Ammon's horn (tissue), 1 donor: ENCODE results near the gene NBAS.
"Not testable (repeated sequence)": the region's sequence is repeated elsewhere in the genome, so short reads cannot be mapped to it uniquely, and the experiment has no call there.

ENCODE experiments used
- DNase-seq: peaks from one replicate; pipeline ENCODE4 v3.0.0-alpha.2; 2016; ENCODE audit warnings: low spot score

NBAS gene

GRCh38 chr2:15260835-15261234 lies 300.3 kb downstream of the NBAS start:
- DNase-seq, result no peak

GRCh38 chr2:15260196-15260595 lies 300.9 kb downstream of the NBAS start:
- no peak for DNase-seq

- peak; percentile 5 for DNase-seq
These were observed 301.8 kb downstream of the NBAS start for GRCh38 chr2:15259356-15259756.

- DNase-seq, result not testable (repeated sequence)
These were observed 302.7 kb downstream of the NBAS start for GRCh38 chr2:15258385-15258784.

GRCh38 chr2:15253835-15254286 lies 307.3 kb downstream of the NBAS start:
- DNase-seq, result no peak

GRCh38 chr2:15253247-15253646 lies 307.9 kb downstream of the NBAS start:
- DNase-seq, result no peak

GRCh38 chr2:15251753-15252152 lies 309.4 kb downstream of the NBAS start:
- DNase-seq, result no peak

GRCh38 chr2:15250946-15251345 lies 310.2 kb downstream of the NBAS start:
- not testable (repeated sequence) for DNase-seq

GRCh38 chr2:15246870-15247269 lies 314.3 kb downstream of the NBAS start:
- DNase-seq, result no peak

- no peak for DNase-seq
These were observed 317.4 kb downstream of the NBAS start for GRCh38 chr2:15243762-15244161.

GRCh38 chr2:15242936-15243461 lies 318.1 kb downstream of the NBAS start:
- no peak for DNase-seq

GRCh38 chr2:15241929-15242328 lies 319.2 kb downstream of the NBAS start:
- no peak for DNase-seq

GRCh38 chr2:15241201-15241600 lies 319.9 kb downstream of the NBAS start:
- DNase-seq, result peak; percentile 50

GRCh38 chr2:15238028-15238427 lies 323.1 kb downstream of the NBAS start:
- no peak for DNase-seq

GRCh38 chr2:15230599-15231192 lies 330.4 kb downstream of the NBAS start:
- no peak for DNase-seq

- DNase-seq, result no peak
These were observed 334.5 kb downstream of the NBAS start for GRCh38 chr2:15226661-15227060.

GRCh38 chr2:15225131-15225530 lies 336.0 kb downstream of the NBAS start:
- DNase-seq, result no peak

GRCh38 chr2:15224641-15225040 lies 336.5 kb downstream of the NBAS start:
- DNase-seq, result no peak

GRCh38 chr2:15223887-15224286 lies 337.2 kb downstream of the NBAS start:
- no peak for DNase-seq

- DNase-seq, result no peak
These were observed 338.3 kb downstream of the NBAS start for GRCh38 chr2:15222856-15223255.

GRCh38 chr2:15220603-15221002 lies 340.5 kb downstream of the NBAS start:
- no peak for DNase-seq

- no peak for DNase-seq
These were observed 342.6 kb downstream of the NBAS start for GRCh38 chr2:15218423-15219086.

- no peak for DNase-seq
These were observed 348.9 kb downstream of the NBAS start for GRCh38 chr2:15212249-15212648.

- not testable (repeated sequence) for DNase-seq
These were observed 350.6 kb downstream of the NBAS start for GRCh38 chr2:15210542-15210941.
